ENCODE results near the gene KATNB1.

KATNB1 gene

DNA sequence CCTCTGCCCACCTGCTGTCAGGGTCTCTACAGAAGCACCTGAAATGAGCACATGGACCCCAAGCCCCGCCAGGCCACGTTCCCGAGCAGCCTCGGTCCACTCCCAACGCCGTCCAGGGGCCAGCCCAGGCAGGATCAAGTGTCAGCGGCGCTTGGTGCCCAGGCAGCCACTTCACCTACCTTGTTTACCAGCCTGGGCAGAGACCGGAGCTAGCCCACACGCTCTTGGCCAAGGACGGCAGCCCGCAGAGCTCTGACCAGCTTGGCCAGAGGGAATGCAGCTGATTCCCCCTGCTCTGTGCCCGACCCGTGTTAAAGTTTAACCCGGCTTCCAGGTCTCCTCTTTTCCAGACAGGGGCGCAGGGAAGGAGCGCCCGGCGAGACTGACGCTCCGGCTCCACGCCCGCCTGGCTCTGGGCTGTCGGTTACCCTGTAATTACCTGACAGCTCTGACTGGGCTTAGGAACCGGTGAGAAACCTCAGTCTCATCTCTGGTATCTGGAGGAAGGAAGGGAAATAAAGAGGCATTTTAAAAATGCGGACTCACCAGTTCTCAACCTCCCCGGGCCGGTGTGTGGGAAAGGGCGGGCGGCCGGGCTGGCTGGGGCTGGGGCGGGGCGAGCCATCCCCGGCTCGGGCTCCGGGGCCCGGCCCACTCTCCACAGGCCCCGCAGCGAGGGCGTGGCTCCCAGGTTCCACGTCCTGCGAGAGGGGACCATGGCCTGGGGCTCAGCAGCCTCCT is 62.1 kb downstream of the KATNB1 start:
- DNase-seq, result no peak

- DNase-seq, result peak; percentile 12
Observed at GRCh38 chr16:57798267-57798810, 62.8 kb downstream of the KATNB1 start.

DNA sequence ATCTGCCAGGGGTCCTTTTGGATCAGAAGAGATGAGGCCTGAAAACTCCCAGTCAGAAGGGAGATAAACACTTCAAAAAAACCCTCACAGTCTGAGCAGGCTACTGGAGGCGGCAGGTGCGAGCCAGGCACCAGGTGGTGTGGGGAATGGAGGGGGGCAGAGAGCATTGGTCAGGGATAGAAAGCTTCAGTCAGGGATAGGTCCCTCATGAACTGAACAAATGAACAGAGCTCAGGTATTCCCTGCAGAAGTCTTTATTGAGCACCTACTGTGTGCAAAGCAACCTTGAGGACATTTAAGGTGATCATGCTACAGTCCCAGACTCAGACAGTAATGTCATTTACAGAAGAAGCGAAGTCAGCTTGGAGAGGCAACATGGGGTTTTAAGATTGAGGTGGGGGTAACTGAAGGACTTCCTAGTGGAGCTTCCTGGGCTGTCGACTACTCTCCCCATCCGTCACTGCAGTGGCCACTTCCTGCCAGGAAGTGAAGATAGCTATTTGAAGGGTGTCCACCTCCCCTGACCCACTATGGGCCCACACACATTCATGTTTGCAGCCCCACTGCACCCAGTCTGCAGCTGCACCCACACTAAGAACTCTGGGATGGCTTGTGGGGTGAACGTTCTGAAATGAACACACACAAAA is 63.5 kb downstream of the KATNB1 start:
- peak; percentile 31 for DNase-seq

DNA sequence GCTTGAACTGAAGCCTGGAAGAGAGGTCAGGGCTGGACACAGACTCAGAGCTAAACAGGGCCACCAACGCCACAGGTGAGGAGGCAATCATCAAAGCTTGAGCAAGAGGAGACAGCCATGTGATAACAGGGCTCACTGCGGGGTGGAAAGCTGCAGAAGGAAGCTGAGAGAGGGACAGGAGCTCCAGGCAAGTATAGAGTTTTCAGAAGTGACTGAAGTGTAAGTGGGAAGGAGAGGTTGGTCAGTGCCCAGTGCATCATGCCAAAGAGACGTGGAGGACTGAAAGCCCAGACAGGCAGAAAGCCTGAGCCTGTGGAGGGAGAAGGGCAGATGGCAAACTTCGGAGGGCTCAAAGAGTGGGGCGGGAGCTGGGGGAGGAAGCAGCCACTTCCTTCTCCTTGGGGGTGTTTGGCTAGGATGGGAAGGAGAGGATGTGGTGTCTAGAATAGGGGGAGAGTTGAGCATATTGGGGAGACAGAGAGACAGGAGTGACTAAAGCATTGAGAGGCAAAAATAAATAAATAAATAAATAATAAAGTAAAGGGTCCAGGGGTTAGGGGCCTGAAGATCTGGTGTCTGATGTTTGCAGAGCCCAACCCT is 64.1 kb downstream of the KATNB1 start:
- peak; percentile 10 for DNase-seq

DNA sequence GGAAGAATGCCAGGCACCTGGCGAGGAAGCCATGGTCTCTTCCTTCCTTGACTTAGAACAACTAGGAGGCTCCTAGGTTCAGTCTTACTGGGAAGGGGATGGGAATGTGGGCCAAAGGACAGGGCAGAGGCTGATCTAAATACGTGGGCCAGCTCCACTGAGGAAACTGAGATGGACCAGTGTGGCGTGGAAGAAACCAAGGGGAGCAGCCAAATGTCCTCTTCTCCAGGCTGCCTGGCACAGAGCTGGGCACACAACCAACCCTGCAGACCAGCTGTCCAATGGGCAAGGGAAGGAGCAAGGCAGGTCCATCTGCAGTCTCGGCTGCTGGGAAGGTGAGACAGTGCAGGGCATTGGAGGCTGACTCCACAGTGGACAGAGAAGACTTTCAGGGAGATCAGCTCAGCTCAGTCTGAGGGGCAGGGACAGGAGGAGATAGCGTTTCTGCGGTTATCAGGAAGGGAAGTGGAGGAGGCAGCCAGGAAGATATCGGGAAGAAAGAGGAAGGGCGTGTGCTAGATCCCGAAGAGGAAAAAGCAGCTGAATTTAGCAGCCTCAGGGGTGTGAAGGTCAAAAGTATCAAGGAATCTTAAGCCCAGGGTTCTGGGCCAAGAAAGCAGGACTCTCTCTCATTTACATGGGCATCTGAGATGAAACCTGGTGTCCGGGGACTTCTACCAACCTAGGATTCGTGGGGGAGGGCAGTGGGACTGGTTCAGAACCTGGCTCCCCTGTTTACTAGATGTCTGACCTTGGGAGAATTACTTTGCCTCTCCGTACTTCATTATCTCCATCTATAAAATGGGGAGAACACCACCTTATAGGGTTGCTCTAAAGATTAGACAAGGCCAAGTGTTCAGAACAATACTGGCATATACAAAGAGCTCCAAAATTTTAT is 64.9 kb downstream of the KATNB1 start:
- DNase-seq, result no peak

DNA sequence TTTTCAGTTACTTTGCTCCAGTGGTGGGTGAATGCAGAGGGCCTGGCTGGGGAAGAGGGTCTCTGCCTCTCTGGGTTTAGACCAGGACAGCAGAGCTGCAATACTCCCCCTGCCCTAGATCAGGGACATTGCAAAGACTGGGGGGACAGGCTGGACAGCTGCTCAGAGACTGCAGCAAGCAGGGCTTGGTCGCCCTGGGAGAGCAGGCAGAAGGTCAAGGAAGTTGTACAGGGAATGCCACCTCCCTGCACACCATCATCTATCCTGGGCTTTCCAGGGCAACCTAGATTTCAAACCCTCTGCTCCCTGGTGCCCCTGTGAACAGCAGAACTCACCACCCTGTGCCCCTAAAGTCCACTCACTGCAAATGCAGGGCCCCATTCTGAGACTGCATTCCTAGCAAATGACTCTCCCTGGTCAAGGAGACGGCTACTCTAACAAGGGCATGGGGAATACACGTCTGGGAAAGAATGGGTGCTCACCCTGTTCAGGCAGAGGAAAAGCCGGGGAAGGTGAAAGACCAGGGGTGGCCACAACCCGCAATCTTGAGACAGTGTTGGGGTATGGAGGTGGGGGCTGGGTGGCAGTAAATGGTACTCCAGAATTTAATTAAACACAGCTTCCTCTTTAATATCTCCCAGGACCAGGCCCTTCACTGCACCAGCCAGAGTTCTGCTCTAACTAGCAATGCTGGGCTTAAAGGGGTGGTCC is 65.7 kb downstream of the KATNB1 start:
- DNase-seq, result no peak

GRCh38 chr16:57801809-57802340 is 66.3 kb downstream of the KATNB1 start:
- DNase-seq, result no peak

GRCh38 chr16:57802341-57803133 is 67.0 kb downstream of the KATNB1 start, which contains the start of gene KIFC3:
Gene KIFC3 (minus strand): TSS chr16:57802491. CDS start chr16:57798243, 4,248 bp downstream.
- DNase-seq, result no peak

- DNase-seq, result no peak
Observed at GRCh38 chr16:57803134-57803990, 67.8 kb downstream of the KATNB1 start.

- no peak for DNase-seq
Observed at GRCh38 chr16:57804111-57804837, 68.7 kb downstream of the KATNB1 start.

- no peak for DNase-seq
Observed at GRCh38 chr16:57805176-57805575, 69.6 kb downstream of the KATNB1 start.
